GM19023 (cell line): Measurements from ENCODE around the gene AOC3.

Source experiments
- ATAC-seq: cut with Tn5 transposase; IDR thresholded peaks from one replicate; pipeline ENCODE4 v1.9.1; 2021; ENCODE audit warnings: mild to moderate bottlenecking, moderate library complexity; ENCODE audit not compliant: unreplicated experiment

The AOC3 gene, protein sequence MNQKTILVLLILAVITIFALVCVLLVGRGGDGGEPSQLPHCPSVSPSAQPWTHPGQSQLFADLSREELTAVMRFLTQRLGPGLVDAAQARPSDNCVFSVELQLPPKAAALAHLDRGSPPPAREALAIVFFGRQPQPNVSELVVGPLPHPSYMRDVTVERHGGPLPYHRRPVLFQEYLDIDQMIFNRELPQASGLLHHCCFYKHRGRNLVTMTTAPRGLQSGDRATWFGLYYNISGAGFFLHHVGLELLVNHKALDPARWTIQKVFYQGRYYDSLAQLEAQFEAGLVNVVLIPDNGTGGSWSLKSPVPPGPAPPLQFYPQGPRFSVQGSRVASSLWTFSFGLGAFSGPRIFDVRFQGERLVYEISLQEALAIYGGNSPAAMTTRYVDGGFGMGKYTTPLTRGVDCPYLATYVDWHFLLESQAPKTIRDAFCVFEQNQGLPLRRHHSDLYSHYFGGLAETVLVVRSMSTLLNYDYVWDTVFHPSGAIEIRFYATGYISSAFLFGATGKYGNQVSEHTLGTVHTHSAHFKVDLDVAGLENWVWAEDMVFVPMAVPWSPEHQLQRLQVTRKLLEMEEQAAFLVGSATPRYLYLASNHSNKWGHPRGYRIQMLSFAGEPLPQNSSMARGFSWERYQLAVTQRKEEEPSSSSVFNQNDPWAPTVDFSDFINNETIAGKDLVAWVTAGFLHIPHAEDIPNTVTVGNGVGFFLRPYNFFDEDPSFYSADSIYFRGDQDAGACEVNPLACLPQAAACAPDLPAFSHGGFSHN

DNA sequence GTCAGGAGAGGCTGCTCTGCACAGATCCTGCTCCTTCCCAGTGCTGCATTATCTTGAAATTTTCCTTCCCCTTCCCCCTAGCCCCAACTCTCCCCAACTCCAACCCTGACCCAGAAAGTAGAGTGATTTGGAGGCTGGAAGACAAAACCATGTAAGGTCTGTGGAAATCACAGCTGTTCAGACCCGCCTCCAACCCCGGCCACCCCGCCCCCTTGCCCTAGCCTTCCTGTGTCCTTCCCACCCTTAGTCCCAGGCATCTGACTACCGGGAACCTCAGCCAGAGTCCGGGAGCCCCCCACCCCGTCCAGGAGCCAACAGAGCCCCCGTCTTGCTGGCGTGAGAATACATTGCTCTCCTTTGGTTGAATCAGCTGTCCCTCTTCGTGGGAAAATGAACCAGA lies at the start of gene AOC3:
Gene AOC3 (plus strand): TSS at position 246 of the 400 bp plus-strand sequence. CDS start 145 bp downstream, at position 391.
- no peak for ATAC-seq

DNA sequence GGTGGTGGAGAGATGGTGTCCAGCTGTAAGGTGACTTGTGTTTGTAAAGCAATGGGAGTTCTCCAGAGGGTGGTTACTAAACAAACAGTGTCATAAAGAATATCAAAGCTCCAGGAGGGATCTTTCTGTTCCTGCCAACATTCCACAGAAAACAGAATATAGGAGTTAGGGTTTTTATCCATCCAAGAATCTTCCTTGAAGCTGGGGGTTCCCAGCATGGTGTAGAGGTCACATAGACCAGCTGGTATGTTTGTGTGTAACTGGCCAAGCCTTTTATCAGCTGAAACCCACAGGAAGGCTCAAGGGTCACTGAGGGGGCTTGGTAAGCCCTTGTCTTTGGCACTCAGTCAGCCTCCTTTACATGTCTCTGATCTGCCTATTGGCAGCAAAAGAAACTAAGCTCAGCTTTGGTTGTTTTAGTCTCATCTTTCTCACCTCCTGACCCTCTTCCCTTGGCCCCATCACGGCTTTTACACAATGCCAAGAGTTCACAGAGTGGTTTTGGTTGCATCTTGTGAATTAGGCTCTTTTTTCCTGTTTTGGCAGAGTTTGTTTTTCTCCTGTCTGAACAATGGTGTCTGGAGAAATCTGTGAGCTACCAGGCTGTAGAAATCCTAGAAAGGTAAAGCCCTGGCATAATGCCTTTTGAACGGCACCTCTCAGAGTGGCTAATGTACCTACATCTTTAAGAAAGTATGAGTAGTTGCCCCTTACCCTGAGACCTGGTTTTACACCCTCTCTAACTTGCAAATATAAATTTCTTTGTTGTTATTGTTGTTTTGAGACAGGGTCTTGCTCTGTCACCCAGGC lies 47.7 kb upstream of the AOC3 start:
- no peak for ATAC-seq

DNA sequence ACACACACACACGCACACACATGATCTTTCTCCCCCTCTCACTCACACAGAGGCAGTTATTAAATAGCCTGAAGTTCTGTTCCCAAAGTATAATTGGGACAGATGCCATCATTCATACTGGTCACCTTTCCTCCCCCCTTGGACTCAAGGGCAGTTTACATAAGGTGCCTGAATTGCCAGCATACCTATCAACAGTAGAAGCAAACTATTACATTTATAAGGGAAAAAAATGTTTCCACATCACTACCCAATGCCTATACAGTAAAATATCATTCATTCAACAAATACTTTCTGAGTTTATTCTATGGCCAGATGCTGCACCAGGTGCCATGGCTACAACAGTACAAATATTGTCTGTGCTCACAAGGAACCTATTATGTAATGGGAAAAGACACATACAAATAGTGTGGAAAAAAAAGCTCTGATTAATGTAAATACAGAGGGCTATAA lies 46.1 kb upstream of the AOC3 start:
- no peak for ATAC-seq

DNA sequence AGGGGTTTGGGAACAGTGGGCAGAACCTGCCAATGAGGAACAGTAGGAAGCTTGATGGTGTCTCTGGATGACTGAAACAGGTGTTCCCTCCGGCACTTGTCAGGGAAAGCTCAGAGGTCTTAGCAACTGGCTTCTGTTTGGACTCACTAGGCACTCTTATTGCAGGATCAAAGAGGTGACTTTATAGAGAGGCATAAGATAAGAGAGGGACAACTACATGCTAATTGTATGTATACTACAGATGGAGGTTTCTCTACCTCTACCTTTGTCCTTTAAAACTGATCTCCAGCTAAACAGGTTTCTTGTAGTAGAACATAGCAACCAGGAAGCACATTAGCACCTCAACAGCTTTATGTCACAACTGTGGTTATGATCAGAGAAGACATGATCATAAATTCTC lies 44.8 kb upstream of the AOC3 start:
- no peak for ATAC-seq

DNA sequence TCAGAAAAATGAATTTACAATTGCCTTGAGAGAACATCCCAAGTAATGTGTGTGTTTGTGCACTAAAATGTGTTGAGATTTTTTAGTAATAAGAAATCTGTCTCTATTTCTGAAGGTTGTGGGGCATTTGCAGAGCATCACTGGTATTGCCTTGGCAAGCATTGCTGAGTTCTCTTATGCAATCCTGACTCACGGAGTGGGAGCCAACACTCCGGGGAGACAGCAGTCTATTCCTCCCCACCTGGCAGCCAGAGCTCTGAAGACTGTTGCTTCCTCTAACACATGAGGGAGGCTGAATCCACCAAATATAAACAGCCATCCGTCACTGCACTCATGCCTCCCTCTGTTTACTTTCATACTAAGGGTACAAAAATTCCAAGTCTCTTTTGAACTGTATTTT lies 41.7 kb upstream of the AOC3 start:
- ATAC-seq, result no peak

DNA sequence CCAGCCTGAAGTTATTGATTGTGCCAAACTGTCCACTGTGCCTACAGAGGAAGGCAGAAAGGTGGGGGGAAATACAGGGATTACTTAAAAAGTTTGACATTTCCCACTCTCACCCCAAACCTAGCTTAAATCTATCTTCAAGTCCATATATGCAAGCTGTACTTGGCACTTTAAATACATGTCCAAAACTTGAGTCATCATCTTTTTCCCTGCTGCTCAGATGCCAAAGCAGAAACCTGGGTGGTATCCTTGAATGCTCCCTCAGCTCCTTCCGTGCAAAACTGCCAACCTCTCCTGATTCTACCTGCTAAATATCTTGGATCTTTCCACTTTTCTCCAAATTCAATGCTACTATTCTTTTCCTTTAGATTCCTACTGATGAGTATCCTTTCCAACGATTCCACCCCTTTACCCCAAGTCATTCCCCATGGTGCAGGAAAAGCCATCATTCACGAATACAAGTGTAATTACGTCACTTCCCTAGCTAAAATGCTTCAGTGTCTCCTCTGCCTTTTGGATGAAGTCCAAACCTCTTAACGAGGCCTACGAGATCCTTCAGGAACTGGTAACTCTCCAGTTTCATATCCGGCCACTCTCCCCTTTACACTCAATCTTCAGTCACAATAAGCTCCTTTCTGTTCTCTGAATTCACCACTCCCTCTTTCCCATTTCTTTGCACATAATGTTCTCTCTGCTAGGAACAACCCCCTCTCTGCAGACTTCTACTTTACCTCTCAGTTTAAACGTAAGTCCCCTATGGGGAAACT lies 36.2 kb upstream of the AOC3 start:
- ATAC-seq, result no peak

DNA sequence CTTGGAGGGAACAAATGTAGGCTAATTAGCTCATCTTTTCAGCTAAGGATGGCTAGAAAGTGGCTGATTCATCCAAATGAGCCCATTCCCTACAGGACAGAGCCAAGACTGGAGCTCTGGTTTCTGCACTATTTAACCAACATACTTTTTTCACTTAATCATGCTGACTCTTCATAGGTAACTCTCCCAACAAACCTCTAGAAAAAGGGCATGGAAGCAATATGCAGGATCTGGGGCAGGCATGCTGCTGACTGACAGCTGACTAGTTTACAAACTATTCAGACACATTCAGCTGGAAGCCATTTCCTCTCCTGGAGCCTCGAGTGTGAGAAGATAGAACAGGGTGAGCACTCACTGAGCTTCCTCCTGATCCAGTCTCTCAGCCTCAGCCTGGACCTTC lies 33.1 kb upstream of the AOC3 start:
- ATAC-seq, result no peak

DNA sequence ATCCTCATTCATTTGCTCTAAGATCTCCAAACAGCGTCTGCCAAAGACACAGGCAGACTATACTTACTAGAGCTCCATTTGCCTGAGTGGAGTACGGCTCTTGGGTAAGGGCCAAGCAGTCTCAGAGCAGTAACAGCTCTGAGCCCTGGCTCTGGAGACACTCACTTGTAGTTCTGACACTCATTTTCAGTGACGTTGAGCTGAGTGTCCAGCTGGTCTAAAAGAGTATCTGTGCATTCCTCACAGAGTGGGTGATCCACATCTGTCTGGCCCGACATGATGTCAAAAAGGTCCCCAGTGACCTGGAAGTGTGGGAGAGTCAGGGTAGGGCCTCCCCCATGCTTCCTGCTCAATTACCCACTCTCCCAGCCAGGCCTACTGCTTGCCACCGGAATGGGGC lies 32.6 kb upstream of the AOC3 start:
- ATAC-seq, result no peak

DNA sequence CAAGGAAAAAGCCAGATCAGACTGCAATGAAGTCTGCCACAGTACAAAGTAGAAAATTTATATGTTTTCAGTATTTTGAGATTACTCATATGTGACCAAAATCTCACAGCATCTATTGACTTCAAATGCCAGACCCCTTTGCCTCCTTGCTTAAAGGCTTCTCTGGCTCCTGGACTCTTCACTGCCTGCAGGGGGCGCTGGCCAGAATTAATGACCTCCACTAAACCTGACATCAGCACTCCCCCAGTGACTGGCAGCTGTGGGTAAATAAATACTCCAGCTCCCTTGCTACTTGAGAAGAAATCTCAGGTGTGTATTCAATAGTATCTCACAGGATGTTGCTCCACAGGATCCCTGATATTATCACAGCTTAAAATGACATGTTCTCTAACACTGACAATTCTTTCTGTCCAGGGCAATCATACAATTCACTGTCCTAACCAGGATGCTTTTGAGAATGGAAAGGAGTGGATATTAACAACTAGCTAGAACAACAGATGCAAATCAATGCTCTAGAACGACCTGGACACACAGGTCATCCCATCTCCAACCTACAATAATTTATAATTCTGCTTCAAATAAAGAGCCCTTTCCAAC lies 31.0 kb upstream of the AOC3 start:
- ATAC-seq, result no peak

DNA sequence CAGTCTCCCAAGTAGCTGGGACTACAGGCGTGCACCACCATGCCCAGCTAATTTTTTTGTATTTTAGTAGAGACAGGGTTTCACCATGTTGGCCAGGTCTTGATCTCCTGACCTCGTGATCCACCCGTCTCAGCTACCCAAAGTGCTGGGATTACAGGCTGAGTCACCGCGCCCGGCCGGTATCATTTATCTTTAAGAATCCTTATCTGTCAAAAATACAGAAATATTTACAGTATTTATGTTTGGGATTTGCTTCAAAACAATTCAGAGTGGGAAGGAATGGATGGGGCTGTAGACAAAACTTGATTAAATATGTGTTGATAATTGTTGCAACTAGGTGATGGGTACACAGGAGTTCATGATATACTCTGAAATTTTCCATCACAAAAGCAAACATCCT lies 29.8 kb upstream of the AOC3 start:
- ATAC-seq, result no peak

DNA sequence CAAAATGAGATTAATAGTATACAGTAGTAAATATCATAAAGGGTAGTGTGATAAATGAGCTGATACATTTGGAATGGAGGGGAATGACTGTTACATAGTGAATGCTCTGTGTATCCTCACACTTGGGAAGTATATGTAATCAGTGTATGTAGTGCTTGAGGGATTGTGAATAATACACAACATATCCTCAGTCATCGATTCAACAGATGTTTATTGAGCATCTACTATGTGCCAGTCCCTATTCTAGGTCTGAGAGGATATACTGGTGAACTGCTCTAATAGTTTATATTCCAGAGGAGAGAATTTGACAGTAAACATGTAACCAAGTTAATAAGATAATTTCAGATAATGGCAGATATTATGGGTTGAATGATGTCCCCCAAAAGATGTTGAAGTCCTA lies 23.5 kb upstream of the AOC3 start:
- no peak for ATAC-seq

DNA sequence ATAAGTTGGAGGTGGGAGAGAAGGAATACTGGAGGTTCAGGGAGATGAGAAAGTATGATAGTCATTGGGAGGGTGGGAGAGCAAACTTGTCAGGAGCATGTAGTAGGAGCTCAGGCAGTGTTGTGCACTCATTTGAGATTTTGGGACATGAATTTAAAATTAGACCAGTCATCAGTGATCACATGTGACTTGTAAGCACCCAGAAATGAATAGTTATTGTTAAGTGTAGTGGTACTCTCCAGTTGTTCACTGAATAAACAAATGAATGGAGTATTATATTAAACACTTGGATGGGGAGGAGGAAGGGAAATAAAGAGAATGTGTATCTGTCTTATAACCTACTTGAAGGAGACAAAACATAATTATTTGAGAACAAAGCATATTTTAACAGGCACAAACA lies 20.0 kb upstream of the AOC3 start:
- no peak for ATAC-seq

DNA sequence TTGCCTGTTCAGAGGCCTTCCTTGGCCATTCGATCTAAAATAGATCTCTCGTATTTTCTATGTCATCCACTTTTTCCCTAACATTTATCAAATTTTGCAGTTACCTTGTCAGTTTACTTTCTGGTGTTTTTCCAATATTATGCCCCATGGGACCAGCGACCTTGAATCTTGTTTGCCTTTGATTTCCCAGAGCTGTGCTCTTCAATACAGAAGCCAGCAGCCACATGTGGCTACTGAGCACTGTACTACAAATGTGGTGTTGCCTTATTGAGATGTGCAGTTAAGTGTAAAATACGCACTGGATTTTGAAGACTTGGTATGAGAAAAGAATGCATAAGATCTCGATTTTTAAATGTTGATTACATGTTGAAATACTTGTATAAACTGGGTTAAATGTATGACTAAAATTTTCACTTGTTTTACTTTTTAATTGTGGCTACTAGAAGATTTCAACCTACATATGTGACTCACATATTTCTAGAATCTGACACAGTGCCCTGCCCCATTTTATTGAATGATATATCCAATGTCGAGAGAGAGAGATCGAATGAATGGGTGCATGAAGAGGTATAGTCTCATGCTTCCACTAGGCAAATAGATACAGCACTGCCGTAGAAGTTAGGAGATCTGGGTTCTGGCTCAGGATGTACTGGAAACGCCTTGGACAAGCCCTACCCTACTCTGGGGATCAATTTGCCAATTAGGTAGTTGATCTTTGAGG lies 18.6 kb upstream of the AOC3 start:
- ATAC-seq, result no peak

DNA sequence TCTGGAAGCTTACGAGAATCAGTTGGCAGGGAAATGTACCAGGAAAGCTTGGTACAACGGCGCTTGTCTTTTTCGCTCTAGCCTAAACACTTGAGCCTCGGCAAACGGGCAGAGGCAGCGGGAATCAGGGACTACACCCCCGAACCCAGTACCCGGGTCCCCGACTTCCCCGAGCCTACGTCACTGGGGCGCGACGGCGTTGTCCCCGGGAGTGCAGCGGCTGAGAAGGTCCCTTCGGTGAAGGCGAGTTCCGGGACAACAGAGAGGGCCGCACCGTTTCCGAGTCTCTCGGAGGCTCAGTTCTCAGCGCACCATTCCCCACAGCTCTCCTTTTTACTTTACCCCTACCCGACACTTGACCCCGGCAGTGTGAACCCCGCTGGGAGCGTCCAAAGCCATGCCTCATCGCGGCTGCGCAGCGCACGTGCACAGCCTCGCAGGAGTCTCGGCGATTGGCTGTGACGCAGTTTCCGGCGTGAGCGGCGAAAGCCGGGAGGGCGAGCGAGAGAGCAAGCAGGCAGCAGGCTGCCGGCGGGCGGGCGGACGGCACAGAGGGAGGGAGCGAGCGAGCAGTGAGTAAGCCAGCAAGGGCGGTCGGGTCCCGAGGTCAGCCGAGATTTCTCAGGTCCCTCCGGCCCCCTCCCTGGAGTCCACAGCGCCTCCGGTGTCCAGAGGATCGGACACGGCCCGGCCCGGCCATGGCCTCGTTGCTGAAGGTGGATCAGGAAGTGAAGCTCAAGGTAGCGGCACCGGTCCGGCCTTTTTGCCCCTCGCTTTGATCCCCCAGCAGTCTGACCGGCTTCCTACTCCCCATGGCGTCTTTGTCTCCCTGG lies 17.8 kb upstream of the AOC3 start, which contains the start of gene PSME3:
Gene PSME3 (plus strand): TSS at position 464 of the 833 bp plus-strand sequence. CDS start 235 bp downstream, at position 699.
- peak; percentile 83 for ATAC-seq

DNA sequence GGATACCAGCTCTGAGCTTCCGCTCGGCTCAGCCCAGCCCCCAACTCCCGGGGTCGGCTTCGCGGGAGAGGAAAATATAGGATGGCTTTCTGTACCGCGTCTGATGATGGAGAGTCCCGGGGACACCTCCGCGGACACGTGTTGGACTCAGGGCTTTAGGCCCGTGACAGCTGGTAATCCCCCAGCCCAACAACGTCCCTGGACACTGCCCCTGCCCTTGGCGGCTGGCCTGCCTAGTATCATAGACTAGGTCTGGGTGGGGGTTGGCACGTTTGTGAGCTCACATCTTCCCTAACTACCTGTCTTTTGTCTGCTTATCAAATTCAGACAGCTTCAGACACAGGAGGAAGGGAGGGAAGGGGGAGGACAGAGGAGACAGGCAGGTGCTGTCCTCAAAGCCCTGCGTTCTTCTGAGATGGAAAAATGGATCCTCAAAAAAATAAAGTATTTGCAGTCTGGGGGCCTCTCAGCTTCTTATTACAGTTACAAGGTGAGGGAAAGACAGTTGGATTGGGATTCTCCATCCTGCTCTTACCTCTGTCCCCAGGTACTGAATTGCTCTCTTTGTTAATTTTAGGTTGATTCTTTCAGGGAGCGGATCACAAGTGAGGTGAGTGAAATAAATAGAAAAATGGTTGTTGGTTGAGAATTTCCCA lies 17.1 kb upstream of the AOC3 start:
- peak; percentile 14 for ATAC-seq

DNA sequence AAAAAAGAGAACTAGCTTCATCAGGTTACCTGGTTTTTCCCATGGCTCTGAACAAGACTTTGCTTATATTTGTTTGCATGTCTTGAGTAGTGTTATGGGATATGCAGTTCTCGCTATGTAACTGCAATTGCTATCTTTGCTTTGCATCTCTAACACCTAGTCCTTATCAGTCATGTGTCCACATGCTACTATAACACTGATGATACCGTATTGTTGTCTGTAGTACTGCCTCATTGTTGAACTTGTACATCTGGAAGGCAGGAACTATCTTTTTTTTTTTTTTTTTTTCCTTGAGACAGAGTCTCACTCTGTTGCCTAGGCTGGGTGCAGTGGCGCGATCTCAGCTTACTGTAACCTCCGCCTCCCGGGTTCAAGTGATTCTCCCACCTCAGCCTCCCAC lies 15.3 kb upstream of the AOC3 start:
- no peak for ATAC-seq

DNA sequence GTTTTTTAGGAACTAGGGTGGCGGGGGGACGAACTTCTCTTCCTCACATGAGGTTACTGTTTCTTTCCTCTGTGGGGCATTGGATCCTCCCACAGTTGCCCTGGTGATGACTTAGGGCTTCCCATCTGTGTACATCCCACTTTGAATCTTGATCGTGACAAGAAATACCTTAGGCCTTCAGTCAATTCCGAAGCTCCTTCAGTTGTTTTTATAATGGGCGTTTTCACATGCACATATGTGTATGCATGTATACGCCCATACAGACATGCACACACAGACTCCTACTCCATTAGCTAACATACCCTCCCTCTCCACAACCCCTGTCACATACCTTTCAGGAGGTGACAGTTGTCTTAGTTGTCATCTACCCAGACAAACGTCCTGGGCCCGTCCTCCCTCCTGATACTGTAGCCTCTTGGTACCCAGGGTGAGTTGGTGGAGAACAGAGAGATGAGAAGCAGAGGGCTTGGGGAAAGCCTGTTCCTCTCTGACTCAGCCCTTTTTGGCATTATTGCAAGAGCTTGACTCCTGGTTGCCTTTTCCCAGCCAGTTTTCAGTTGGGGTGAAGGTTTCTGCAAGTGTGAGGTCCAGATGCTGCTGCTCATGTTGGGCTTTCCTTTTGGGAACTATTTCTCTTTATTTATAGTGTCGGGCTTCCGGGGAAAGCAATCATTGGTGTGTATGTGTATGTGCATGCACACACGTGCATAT lies 8.9 kb upstream of the AOC3 start:
- no peak for ATAC-seq
